NCI-H226 (cell line): ENCODE measurements around the gene SETD1B.

Experiments
- DNase-seq: peaks from one replicate; pipeline ENCODE4 v3.0.0-alpha.2; 2015

The SETD1B gene

DNA sequence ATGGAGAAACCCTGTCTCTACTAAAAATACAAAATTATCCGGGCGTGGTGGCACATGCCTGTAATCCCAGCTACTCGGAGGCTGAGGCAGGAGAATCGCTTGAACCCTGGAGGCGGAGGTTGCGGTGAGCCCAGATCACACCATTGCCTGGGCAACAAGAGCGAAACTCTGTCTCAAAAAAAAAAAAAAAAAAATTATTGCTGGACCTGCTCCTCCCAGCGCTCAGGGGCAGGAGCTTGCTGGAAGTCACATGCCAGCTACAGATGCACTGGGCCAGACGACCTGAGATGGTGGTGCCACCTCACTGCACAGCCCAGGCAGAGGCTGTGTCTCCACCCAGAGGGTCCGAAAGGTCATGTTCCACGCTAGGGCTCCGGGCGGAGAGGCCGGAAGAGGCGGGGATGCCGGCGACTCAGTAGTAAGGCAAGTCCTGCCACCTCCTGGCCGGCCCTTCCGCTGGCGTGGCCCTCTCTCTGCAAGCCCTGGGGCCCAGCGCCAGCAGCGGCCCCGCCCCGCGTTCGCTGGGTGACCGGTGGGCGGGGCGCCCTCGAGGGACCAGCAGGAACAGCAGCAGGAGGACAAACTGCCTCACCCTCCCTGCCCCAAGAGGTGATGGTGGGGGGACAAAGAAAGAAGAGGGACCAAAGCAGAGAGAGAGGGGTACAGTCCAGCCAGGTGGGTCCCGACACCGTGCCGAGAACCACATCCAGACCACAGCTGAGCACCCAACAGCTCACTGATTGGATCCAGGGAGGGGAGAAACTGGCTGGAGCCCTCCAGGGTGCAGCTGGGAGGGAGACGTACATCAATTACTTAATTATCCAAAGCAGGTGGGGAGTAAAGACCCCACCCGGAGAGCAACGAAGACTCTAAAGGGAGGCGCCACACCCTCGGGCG is 6.7 kb upstream of the SETD1B start:
- peak; percentile 78 for DNase-seq

DNA sequence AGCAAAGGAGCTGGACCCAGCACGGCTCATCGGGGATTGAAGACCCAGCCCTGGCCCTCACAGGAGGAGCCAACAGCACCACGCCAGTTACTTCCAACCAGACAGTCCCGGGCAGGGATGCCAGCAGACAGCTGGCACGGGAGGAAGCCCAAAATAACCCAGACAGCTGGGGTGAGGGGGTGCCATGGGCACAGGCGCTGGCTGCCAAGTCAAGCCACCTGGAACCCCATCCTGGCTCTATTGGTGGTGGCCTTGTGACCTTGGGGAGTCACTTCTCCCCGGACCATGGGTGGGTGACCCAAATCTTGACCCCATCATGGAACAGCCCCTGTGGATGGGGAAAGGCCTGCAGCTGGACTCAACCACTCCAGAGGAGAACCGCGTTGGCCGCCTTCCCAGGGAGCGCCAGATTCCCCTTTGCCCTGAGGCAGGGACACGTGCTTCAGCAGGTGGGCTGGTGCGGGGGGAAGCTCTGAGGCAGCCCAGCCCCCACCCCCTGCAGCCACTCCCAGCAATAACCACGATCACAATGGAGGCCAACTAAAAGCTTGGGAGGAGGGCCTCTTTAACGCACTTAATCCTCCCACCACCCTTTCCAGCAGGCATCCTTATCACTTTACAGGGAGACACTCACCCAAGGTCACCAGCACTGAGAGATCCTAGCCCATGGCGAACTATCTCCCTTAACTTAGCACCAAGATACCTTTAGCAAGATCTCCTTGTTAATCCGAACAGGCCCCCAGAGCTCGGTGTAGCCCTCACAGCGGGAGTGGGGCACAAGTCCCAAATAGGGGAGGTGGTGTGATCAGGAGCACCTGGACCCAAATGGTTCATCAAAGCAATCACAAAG is 5.6 kb upstream of the SETD1B start:
- DNase-seq, result no peak

DNA sequence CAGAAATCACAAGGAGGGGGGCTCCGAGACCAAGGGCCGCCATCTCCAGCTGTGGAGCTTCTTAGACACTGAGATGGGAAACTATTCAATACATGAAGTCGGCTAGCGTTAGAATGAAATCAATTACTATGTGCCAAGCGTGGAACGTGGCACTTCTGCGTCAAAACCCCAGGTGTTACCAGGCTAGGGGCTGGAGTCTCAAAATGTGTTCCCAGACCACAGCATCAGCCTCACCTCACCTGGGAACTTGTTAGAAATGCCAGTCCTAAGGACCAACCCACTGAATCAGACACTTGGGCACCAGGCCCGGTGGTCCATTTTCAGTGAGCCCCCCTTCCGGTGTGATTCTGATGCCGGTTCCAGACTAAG is 5.0 kb upstream of the SETD1B start:
- no peak for DNase-seq

DNA sequence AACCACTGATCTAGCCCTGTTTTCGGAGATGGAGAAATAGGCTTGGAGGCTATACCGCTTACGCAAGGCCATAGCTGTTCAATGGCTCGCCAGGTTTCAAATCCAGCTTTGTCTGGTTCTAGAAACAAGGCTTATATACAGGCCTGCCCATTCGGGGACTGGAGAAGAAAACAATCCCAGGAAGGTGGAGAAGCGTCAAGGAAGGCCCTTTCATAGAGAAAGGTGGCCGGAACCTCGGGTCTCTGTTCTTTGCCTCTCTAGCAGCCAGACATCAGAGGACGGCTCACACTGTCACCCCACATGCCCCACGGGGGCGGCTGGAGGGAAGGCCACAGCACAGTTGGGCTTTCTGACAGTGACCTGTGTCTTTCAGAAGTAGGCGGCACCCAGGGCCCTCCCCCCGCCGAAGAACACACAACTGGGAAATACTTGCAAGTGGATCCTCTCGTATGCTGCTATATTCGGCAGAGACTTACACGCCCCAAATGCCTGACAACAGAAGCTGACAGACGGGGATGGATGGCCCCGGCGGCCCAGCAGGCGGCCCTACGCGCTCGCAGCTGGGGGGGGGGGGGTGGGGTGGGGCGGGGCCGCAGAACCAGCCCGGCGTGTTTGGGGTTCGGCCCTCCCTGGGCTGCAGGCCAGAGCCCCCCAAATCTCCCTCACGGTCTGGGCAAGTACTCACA is 4.5 kb upstream of the SETD1B start:
- peak; percentile 76 for DNase-seq

DNA sequence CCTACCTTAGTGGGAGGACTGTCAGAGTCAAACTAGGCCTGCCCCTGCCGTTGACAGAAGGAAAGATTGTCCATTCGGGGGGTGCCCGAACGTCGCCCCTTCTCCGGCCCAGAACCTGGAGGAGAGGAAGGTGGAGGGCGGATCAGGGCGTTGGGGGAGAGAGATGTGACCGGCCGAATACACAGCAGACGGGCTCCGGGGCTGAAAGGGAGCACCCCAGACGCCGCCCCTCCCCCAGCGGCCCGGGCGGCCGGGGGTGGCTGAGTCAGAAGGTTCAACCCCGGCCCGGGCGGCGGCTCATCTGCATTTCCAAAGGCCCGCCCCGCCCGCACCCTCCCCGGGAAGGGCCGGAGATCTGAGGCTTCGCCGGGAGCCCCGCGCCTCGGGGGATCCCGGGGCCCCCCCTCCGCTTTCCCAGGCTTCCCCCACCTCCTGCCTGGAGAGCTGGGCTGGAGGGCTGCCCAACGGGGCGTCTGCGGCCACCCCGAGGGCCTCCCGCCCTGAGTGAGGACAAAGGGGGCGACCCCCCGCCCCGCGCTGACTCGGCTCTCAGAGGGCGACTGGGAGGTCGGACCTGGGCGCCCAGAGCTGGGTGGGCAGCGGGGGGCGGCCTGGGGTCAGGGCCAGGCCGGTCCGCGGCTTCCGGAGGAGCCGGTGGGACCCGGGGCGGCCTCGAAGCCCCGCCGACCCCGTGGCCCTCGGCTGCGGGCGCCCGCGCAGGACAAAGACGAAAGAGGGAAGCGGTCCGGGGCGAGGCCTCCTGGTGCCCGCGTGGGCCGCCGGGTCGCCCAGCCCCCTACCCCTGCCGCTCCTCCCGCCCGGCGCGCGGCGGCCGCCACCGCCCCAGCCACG is 3.7 kb upstream of the SETD1B start:
- peak; percentile 90 for DNase-seq

DNA sequence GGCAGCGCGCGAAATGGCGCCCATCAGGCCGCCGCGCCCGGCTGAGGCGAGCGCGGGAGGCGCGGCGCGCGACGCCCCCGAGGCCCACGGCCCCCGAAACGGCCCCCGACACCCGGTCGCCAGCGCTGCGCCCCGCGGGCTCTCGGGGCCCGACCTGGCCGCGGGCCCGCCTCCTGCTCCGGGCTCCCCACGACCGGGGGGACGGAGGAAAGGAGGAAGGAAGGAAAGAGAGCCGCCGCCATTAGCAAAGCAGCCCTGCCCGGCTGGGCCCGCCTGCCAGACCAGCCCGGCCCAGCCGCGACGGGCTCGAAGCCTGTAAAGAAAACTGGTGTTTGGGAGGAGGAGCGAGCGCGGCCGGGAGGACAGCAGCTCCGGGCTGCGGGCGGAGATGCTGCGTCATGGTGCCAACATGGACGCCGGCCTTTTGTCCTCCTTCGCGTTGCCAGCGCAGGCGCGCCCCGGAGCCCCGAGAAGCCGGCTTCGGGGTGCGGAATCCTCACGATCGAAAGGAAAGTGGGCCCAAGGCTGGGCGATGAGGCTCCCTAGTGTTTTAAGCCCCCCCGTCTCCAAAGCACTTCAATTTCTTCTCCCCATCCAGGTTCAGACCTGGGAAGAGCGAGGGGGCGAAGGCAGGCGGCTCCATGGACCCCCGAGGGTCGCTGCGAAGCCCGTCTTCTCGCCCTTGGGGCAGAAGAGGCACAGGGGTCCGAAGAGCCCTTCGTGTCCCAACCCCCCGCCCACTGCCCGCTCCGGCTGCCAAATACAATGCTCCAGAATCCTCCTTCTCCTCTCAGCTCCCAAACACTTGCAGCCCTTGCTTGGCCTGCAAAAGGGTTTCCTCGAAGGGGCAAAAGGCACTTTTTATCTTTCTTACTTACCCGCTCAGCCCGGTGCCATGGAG is 2.9 kb upstream of the SETD1B start:
- peak; percentile 68 for DNase-seq

DNA sequence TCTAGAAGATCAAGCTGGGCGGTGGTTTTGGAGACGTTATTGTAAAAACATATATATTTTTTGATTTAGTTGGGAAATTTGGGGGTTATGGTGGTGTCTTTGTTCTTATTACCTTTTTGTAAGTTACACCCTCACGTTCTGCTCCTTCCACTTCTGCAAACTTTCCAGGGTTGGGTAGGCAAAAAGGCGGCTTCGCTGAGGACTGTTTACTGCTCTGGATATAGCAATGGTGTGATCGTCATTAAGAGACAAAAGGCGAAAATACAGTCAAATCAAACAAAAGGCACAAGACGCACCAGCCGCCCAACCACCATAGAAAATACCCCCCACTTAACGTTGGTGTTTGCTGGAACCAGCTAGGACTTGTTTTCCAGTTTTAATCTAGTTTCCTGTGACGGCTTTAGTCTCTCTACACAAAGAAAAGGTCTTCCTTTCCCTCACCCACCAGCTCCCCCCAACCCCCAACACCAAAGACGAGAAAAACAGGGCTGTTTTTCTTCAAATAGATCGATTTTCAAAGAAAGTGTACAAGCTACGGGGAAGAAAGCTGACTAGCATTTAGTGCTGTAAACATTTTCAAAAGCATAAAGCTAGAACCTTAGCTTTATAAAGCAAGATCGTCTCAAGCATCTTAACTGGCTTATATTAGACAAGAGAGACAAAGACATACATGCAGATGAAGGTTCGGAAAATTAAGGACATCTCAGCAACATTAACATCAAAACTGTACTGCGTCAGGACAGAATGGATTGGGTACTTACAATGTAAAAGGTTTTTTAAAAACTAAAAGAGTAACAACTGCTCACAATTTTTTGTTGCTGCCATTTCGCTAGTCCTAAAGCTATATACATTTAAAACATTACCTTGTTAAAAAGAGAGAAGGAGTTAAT is 2.0 kb upstream of the SETD1B start:
- DNase-seq, result no peak

DNA sequence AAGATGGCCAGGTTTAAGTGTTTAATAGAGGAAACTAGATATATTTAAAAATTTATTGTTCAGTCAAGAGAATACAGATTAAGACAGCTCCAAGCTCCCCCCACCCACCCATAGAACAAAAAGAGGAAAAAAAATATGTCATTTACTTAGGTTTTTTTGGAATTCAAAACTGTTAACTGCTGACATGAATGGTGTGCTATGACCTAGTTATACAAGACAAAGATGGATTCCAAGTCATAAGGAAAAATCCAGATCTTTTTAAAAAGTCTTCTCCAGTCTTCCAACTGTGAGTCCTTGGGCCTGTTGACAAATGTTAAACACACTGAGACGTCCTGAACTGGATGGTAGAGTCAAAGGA is 1.3 kb upstream of the SETD1B start:
- DNase-seq, result no peak

DNA sequence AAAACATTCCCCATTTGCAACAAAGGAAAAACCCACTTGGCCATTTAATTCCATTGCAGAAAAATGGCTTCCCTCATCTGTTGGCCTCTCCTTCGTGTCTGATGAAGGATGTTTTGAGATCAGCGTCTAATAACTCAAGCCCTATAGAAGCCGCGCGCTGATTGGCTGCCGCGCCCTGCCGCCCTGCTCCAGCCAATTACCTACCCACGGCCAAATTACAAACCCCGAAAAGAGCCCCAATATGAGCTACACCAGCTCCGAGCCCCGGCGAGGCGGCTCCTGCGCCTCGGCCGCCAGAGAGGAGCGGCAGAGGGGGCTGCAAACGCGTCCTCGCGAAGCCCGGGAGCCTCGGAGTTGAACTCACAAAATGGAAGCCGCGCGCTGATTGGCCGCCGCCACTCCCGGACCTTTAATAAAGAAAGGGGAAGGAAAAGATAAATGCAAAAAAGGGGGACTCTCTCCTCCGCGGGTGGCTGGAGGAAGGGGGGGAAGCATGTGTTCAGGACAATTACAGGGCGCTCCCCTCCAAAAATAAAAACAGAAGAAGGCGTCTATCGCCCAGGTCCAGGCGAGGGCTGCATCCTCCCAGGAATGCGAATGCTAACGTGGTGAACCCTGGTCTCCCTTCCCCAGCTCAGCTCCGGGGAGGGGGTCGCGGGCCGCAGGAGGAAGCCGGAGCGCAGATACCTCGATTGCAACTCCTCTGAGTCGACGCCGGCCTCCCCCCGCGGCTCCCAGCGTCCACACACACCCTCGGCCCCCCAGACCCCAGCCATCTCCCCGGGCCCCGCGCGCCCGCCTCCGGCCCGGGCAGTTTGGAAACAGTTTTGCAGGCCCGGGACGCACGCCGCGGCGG is 738 bp upstream of the SETD1B start:
- peak; percentile 93 for DNase-seq

DNA sequence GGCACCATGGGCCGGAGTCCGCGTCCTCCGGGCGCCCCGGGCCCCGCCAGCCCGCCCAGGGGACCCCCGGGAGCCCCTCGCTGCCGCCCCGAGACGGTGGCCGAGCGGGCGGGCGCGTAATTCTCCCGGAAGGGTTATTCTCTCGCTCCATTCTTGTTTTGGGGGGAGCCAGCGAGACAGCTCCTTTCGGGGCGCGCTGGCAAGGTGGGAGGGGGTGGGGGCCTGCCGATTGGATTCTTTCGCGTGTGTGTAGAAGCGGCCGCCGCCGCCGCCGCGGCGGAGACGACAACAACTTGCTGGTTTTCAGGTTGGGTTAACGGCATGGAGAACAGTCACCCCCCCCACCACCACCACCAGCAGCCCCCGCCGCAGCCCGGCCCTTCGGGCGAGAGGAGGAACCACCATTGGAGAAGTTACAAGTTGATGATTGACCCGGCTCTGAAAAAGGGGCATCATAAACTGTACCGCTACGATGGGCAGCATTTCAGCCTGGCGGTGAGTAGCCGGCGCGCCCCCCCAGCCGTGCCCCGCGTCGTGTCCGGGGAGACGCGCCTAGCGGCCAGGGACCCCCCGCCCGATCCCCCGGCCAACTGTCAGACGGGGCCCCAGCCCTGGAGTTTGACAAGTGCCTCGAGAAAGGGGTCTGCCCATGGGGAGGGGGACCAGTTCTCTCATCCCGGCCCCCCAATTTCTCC is 755 bp downstream of the SETD1B start:
- DNase-seq, result no peak

DNA sequence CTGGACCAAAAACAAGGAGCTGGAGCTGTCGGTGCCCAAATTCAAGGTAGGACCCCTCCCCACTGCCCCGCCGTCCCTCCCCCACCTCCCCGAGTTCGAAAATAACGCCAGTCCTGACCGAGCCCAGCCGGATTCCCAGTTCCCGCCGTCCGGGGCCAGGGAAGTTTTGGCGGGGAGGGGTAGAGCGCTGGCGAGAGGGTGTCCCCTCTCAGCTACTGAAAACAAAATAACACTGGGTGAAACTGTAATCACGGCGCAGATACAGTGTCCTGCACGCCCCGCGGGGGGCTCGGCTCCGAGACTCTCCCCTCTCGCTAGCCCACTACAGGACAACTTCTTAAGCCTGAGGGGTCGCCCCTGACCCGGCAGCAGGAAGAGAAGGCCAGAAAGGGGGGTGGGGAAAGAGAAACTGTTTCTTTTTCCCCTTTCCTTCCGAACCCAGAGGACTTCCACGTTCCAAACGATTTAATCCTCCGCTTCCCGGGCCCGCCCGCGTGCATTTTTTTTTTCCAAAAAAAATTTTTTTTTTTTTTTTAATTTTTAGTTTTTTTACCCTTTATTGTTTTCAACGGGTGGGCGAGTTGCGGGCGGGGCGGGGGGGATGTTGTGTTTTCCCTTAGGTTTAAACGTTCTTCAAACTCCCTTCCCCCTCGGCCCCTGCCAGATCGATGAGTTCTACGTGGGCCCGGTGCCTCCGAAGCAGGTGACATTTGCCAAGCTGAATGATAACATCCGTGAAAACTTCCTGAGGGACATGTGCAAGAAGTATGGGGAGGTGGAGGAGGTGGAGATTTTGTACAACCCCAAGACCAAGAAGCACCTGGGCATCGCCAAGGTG is 1.6 kb downstream of the SETD1B start:
- no peak for DNase-seq

DNA sequence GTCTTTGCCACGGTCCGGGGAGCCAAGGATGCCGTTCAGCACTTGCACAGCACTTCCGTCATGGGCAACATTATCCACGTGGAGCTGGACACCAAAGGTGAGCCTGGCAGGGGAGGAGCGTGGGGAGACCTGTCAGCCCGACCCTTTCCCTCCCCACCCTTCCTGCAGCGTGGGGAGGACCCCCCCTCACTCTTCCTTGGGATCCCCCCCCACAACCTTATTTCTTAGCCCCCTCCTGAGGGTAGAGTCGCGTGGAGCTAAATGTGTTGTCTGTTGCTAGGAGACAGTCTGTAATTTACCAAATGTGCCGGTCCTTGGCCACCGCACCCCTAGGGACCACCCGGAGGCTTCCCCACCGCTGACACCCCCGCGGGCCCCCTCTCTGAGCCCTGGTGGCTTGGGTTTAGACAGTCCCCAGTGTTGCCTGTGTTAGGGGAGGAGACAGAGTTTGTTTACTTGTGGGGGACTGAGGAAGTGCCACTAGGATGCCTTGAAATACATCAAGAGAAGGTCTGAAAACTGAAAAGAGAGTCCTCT is 2.3 kb downstream of the SETD1B start:
- DNase-seq, result no peak

DNA sequence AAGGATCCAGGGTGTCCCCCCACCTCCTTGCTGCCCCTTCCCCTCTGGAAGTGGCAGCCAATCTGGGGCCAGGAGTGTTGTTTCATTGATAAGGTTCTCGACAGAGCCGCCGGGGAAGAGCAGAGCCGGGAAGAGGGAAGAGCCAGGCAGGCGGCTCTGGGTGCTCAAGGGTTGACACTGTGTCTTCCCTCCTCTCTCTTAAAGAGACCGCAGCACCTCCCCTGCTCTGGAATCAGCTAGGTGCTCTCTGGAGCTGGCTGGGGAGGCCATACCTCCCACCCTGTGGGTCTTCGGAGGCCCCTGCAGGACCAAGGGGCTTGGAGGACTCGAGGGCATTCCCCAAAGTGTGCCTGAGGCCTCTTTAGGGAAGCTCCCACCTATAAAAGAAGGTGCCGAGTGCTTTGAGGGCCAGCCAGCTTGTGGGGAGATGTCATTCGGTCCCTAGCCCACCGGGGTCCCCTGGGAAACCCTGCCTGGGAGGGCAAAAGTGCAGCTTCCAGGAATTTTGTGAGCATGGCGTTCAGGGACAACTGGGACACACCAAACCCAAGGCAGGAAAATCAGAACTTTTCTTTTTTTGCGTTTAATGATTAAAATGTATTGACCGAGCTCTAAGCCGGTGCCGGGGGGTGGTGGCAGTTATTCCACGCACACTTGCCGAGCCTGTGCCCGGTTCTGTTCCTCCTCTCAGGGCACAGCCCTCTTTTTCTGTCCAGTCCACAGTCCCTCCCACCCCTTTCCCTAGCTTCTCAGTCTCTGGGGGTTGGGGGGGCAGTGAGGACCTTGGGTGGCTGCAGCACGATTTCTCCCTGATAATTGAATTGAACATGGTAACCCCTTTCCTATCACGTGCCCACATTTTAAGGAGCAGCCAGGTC is 3.0 kb downstream of the SETD1B start:
- no peak for DNase-seq

DNA sequence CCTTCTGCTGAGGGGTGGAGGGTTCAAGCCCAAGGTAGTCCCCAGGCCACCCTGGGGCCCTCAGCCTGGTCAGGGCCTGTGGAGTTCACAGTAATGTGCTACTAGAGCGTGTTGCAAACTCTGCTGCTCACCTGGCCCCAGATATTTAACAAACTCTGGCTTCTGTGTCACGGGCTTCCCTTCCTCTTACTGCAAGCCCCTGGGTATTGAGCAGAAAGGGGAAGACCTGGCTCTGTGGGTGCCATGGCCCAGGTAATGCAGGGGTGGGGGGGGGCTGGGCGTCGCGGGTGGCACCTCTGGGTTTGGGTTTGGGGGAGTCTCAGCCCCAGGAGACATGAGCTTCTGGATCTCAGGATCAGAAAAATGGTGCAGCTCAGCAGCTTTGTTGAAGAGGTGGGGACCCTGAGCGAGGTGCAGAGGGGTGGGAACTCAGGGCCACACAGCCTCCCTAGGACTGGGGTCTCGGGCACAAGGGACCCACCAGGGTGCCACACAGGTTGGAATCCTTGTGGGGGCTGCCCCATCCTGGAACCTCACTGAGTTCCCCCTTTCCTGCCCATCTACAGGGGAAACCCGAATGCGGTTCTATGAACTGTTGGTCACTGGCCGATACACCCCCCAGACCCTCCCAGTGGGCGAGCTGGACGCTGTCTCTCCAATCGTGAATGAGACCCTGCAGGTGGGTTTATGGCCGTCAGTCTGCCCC is 4.0 kb downstream of the SETD1B start:
- no peak for DNase-seq

DNA sequence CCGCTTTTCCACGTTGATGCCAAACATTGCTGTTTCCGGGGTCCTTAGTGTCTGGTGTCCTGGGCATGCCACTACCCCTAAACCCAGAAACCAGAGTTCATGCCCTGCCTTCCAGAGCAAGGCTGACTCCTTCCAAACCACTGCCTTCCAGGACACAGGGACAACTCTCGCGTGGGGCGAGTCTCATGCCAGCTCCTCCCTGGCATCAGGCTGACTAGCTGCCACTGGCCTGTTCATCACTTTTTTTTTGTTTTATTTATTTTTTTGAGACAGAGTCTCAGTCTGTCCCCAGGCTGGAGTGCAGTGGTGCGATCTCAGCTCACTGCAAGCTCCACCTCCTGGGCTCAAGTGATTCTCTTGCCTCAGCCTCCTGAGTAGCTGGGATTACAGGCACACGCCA is 4.8 kb downstream of the SETD1B start:
- no peak for DNase-seq

DNA sequence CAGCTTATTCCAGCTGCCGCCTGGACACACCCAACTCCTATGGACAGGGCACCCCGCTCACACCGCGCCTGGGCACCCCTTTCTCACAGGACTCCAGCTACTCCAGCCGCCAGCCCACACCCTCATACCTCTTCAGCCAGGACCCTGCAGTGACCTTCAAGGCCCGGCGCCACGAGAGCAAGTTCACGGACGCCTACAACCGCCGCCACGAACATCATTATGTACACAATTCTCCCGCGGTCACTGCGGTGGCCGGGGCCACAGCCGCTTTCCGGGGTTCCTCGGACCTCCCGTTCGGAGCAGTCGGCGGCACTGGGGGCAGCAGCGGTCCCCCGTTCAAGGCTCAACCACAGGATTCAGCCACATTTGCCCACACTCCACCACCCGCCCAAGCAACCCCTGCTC is 5.9 kb downstream of the SETD1B start:
- DNase-seq, result no peak
